H54 (cell line): ENCODE results near the gene TEAD1.

Experiments
- DNase-seq: peaks from one replicate; pipeline ENCODE4 v3.0.0; 2011; ENCODE audit warnings: low spot score, mixed read lengths; ENCODE audit not compliant: insufficient read length
- FAIRE-seq: peaks from 3 replicates; lab custom pipeline; 2011; peaks lifted over from hg19 to GRCh38; lab: Jason Lieb, UNC
- POLR2A ChIP-seq: IDR thresholded peaks from 2 replicates; pipeline ENCODE4 v1.6.1; 2011; ENCODE audit warnings: low read depth, mild to moderate bottlenecking, low read length

Gene TEAD1

DNA sequence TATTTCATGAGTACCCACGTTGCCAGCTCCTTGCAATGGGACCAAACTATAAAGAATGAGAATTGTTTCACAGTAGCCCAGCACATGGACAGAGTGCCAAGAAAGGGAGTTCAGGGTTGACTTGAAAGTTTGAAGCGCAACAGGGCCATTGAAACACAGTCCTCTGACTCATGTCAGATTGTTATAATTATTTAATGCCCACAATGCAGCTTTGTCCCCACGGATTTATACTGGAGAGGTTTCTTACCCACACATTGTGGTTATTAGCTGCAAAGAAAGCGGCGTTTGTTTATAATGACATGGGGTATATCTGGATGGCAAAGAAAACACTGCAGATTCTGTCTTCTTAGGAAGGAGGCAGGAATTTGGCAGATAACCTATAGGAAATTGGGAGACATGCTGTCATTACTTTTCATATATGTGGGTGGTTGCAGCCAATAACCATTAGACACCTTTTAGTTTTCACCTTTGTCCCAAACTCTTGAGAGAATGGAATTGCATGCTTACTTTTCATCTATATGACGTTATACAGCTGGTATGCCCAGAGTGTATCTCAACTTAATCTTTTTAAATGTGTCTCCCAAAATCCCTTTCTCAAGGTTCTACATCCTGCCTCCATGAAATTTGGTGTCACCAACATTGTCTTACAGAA lies 143.6 kb downstream of the TEAD1 start:
- FAIRE-seq (no peak), DNase-seq (no peak)
- no peak for TF ChIP-seq POLR2A

DNA sequence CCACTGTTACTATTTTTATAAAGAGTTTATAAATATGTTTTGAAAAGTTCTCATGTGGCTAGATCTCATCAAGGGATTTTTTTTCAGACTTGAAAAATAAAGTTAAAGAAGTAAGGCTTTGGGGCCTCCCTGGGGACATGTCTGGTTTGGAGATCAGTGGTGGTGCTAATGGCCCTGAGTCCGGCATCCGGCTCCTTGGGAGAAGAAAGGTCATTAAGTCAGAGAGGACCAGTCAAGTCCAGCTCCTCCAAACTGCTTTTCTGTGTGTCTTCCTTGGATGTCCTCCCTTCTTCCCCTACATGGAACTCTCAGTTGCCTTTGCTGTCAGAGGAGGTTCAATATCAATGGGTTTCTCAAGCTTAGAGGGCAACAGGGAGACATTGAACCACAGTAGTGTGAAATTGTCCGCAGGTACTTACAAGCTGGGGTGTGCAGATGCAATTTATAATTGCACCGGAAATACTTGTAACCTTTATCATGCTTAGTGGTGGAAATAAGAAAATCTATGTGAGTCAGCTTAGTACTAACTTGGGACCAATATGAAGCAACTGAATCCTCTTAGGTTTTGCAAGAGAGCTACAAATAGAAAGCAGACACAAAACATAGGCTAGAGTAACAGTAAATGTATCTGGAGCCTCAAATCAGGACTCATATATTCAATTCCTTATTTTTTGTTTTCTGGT lies 144.3 kb downstream of the TEAD1 start:
- FAIRE-seq, result no peak
- DNase-seq, result peak; percentile 21
- TF ChIP-seq POLR2A, result no peak

DNA sequence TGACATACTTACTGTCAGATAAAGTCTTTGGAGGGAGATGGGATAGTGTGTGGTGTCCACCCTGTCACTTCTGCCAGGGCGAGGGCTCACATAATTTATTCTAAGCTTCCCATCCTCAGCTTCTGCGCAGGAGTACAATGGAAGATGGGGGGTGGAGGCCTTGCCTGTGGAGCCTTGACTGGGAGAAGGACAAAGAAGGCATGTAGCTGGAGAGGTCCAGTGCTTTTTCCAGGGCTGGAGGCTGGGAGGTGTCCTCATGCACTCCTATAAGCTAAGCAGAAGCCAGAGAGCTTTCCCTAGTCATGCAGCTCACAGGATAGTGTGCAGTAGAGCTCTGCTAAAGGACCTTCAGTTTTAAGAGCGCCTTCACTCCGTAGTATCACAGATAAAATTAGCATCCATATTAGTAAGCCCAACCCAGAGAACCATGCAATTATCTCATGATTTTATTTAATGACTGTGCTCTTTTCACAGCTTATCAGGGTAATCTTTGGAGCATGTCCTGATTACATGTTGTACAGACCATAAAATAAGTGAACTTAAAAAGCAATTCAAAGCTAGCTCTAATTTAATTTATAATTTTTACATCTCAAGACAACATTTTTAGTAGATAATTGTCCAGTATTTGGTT lies 148.3 kb downstream of the TEAD1 start:
- TF ChIP-seq POLR2A, result no peak
- no peak for DNase-seq

DNA sequence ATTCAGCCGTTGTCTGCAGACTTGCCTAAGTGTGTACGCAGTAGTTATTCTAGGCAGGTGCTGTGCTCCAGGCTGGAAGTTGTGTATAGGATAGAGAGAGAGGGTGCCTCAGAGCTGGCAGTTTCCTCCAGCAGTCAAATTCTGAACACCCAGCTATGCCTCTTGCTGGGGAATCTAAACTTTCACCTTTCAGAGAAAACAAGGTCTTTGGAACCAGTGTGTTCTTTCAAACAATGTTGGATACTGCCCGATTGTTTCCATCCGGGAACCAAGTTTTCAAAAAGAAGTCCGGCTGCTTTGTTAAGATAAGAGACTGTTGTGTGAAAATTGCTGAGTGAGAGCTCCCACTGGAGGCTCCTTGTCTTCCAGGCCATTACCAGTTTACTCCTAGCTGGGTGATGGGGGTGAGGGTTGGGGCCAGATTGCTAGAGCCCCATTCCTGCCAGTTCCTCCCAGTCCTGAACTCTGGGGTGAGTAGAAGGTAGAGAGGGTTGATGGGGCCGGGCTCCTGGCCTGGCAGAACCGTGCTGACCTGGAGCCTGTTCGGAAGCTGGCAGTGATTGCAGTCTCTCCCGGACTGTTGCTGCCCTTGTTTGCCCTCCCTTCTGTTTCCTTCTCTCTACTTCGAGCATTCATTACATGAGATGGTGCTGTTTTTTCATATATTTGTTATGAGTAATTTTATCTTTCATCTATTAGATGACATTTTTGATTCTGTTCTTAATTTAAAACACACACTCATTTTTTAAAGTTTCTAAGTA lies 150.2 kb downstream of the TEAD1 start:
- DNase-seq (no peak), FAIRE-seq (no peak)
- no peak for TF ChIP-seq POLR2A

More for the DNA sequence above, 148.3 kb downstream of the TEAD1 start:
- no peak for FAIRE-seq

DNA sequence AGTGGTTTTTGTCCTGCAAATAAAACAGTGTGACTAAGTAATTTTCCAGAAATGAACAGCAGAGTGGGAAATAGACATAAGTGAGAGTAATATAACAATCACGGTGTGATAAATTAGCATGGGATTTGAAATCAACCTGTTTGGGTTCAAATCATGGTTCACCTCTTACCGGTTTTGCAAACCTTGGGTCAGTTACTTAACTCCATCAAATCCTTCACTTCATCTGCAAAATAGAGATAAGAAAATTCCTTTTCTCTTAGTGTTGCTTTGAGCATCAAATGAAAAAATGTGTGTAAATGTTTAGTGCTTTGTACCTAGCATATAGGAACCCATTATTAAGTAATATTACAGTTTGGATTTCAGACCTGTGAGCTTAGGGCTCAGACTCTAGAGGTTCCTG lies 152.2 kb downstream of the TEAD1 start:
- no peak for FAIRE-seq
- no peak for TF ChIP-seq POLR2A
- no peak for DNase-seq

GRCh38 chr11:12827369-12827768 lies 153.1 kb downstream of the TEAD1 start:
- no peak for FAIRE-seq

DNA sequence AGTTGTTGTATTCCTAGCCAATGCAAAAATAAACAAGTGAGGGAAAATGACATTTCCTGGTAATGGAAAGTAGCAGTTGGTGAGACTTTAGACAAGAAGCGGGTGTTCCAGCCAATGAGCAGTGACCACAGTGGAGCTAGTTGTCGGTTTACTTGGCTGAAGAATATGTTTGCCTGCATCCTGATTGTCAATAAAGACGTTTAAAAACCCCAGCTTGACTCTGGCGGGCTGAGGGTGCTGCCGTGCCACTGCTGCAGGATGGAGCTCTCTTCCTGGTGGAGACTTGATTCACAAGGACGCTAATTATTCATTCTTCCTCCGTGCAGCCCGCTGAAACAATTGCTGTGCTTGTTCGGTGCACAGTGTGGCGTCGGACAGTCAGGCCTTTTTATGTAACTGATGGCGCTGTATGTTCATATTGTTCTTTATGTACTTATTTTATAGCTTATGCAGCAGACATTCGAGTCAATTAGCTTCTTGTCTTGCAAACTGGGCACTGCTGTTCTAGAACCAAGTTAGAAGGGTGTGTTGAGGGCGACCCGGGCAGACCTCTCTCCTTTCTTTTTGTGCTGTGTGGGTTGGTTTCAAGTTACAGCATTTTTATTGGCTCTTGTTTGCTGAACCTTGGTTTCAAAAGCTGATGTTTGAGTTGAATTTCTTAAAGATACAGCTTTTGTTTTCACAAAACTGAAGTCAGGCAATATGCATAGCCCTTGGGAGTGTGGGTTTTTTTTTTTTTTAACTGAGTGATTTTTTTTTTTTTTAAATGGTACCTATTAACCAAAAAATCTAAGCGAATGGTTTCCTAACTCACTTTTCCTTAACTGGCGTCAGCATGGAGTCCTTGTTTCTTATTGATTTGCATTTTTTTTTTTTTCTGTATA lies 153.9 kb downstream of the TEAD1 start:
- no peak for TF ChIP-seq POLR2A
- peak; percentile 25 for DNase-seq
- FAIRE-seq, result peak; percentile 79

More at GRCh38 chr11:12827369-12827768, 153.1 kb downstream of the TEAD1 start:
- no peak for TF ChIP-seq POLR2A
- DNase-seq, result no peak

DNA sequence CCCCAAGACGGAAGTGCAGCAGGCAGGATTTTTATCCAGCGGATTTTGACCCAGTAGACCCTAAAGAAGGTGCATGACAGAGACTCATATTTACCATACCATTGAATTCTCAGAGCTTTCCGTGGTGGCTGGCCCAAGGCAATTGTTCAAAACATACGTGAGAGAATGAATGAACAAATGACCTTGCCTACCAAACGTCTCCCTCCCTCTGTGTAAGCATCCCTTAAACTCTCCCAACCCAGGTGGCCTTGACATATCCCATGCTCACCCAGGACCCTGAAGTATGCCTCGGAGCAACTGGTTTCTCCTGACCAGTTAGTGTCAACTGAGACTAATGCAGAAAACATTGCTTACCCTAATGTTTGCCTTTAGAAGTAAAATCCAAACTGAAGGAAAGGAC lies 154.9 kb downstream of the TEAD1 start:
- no peak for FAIRE-seq
- DNase-seq, result no peak
- no peak for TF ChIP-seq POLR2A

DNA sequence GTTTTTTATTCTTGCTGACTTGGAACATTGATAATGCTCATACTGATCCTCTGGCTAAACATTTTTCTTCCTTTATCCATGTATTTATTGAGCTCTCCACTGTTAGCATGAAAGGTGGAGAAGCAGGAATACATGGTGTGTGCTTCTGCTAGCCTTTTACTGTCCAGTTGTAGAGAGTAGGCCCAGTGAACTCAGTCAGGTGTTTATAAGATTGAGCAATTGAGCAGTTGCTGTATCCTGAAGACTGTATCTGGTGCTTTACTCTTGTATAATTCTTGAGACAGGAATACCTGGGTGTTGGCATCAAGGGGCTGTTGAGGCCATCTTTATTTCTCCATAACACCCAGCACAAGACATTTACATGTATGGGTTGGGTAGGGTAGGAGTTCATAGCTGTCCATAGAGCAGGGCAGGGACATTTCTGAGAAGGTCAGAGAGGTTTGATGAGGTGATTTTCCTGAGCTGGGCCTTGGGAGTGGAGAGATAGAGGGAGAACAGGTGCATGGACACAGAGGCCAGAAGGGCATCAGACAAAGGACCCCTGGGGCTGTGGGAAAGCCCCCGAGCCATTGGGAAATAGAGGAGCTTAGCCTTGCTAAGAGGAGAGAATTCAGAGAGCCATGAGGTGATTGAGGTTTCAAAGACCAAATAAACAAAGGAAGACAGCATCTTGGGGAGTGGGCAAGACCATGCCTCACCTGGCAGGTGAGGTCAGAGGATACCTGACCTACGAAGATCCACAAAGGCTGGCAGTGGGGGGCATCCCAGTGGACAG lies 155.5 kb downstream of the TEAD1 start:
- FAIRE-seq (no peak), DNase-seq (no peak)
- no peak for TF ChIP-seq POLR2A

GRCh38 chr11:12831471-12832202 lies 157.4 kb downstream of the TEAD1 start:
- DNase-seq, result no peak
- TF ChIP-seq POLR2A, result no peak
- no peak for FAIRE-seq

- TF ChIP-seq POLR2A, result no peak
- FAIRE-seq, result no peak
- DNase-seq, result no peak
These were observed 158.4 kb downstream of the TEAD1 start for GRCh38 chr11:12832480-12833224.
